Sigmoid colon (tissue), 7 donors: ENCODE data around the gene COL15A1. TPM values are rescaled to one million over a fixed set of nuclear protein-coding genes. Genes with fewer than 3 reads are reported as not detected.
A peak's percentile ranks its signal among the peaks of the same experiment; 100 is the strongest.

Experiments used
- DNase-seq: peaks from one replicate; pipeline ENCODE4 v3.0.0-alpha.2; 2019
- H3K27ac ChIP-seq, 4 donors: fragments of 200-600 bp; sonication (generic); one replicate each; pipeline ENCODE4 v1.5.1; 2016 to 2019; ENCODE audit warnings: mild to moderate bottlenecking in 1 of 4
- H3K27me3 ChIP-seq, 3 donors: fragments of 200-600 bp; sonication (generic); one replicate each; pipeline ENCODE4 v1.5.1; 2019; ENCODE audit warnings: mild to moderate bottlenecking in 1 of 3
- H3K36me3 ChIP-seq, 4 donors: fragments of 200-600 bp; sonication (generic); one replicate each; pipeline ENCODE4 v1.5.1; 2016 to 2019
- H3K4me1 ChIP-seq, 4 donors: fragments of 200-600 bp; sonication (generic); one replicate each; pipeline ENCODE4 v1.5.1; 2017 to 2019
- H3K4me3 ChIP-seq, 4 donors: fragments of 200-600 bp; sonication (generic); one replicate each; pipeline ENCODE4 v1.5.1; 2017 to 2019; ENCODE audit warnings: mild to moderate bottlenecking in 2 of 4, moderate library complexity in 1 of 4
- H3K9me3 ChIP-seq, 4 donors: fragments of 200-600 bp in 3 of 4; sonication (generic) in 3 of 4; one replicate each; pipeline versions ENCODE4 v1.5.1 to v1.6.1; 2013 to 2019
- EP300 ChIP-seq, 4 donors: sonication (generic); formaldehyde crosslinking; IDR thresholded peaks; one replicate each; pipeline ENCODE4 v1.6.1; 2017; ENCODE audit warnings: antibody characterized with exemption in 4 of 4
- POLR2A ChIP-seq, 2 donors: fragments of 450-650 bp; IDR thresholded peaks; one replicate each; pipeline ENCODE4 v1.6.1; 2016; ENCODE audit warnings: antibody characterized with exemption in 2 of 2, mild to moderate bottlenecking in 2 of 2, moderate library complexity in 2 of 2
- POLR2AphosphoS5 ChIP-seq, 4 donors: sonication (generic); formaldehyde crosslinking; IDR thresholded peaks; one replicate each; pipeline ENCODE4 v1.6.1; 2017; ENCODE audit warnings: antibody characterized with exemption in 4 of 4
- WGBS, 2 donors: extraction: QIAGEN DNeasy Blood & Tissue Kit; methylation state at CpG; one replicate each; pipeline ENCODE4 v1.1.7; 2013; 5-methylcytosine and 5-hydroxymethylcytosine counted together
- intact Hi-C: fragments of 100-400 bp; cut with DNase I; formaldehyde crosslinking; loops from one replicate; pipeline ENCODE4 v1.15.1; 2023
- polyA plus RNA-seq, 3 donors: library from polyadenylated mRNA; stranded (reverse); fragments of 200-250 nt; gene quantifications; one replicate each; pipeline ENCODE4 v1.2.3, GENCODE V29; 2013
- total RNA-seq, 4 donors: library from RNA; depleted of rRNA; stranded (reverse); fragments of >200 nt; gene quantifications; one replicate each; pipeline ENCODE4 v1.1.0, GENCODE V29; 2016
- TF ChIP-seq, protein P1 (sequence below), 4 experiments: fragments of 450-650 bp in 3 of 4; fragments of 200-600 bp in 1 of 4; IDR thresholded peaks; one replicate each; pipeline ENCODE4 v1.5.1; 2016 to 2019; ENCODE audit warnings: antibody characterized with exemption in 4 of 4, mild to moderate bottlenecking in 3 of 4, moderate library complexity in 2 of 4
- donor health status: healthy with polysubstance abuse.
- donor health status: Bipolar disorder and iron deficiency.
- donor health status: healthy.

The COL15A1 gene
- total and polyA plus RNA-seq, 7 donors = under 0.01 to 104 (median 21.4) TPM

DNA sequence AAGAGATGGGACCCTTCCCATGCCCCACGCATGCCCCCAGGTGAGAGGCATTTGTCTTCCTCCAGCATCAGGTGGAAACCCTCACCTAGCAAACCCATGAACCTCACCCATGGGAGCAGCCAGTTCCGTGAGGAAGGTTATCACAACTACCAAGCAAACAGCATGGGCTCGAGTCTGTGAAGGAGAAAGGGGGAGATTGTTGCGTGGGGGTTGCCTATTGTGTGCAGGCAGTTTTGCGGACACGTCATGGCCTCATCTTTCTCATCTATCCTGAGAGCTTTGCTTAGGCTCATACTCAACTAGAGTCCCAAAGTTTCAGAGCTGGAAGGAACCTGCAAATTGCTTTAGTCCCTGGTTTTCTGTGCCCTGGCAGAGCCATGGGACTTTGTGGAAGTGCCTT, 87.6 kb downstream of the COL15A1 start:
- H3K36me3 ChIP-seq = peaks cover 7 to 37% (median 16%) of the 10 kb centered on the region in 4 donors
- intact Hi-C loops = no loop called here
- WGBS, 2 donors = 82 to 89% methylated on average over 6 of the region's 6 CpGs
- no peaks in the 10 kb centered on the region for H3K9me3 ChIP-seq
- no peaks in the 10 kb centered on the region for H3K27me3 ChIP-seq
- H3K4me3 ChIP-seq = no peak overlapping the region
- H3K4me1 ChIP-seq = peaks cover 0 to 42% (median 20%) of the 10 kb centered on the region in 4 donors
- TF ChIP-seq POLR2AphosphoS5 (IDR thresholded peaks at IDR 0.05) = no peak
- H3K27ac ChIP-seq = peak overlapping the region in 3 of 4 donors; percentile 65 to 70 (median 67)
- no peak for DNase-seq

DNA sequence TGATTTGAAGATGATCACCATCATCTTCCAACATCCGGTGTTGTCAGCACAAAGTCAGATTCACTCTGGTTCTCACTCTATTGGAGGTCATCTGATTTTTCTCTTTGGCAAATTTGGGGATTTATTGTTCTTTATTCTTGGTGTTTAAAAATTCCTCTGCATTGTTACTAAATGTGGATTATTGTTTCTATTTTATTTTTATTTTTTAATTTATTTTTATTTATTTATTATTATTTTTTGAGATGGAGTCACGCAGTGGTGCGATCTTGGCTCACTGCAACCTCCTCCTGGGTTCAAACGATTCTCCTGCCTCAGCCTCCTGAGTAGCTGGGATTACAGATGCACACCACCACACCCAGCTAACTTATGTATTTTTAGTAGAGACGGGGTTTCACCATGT, 88.3 kb downstream of the COL15A1 start:
- Histone ChIP-seq H3K4me1 (peaks cover 0 to 42% (median 20%) of the 10 kb centered on the region in 4 donors), H3K9me3 (no peaks in the 10 kb centered on the region), H3K27ac (peak overlapping the region in 1 of 4 donors; percentile 87), H3K27me3 (no peaks in the 10 kb centered on the region), H3K36me3 (peaks cover under 1 to 37% (median 13%) of the 10 kb centered on the region in 4 donors), H3K4me3 (no peak overlapping the region)
- TF ChIP-seq, protein P1, sequence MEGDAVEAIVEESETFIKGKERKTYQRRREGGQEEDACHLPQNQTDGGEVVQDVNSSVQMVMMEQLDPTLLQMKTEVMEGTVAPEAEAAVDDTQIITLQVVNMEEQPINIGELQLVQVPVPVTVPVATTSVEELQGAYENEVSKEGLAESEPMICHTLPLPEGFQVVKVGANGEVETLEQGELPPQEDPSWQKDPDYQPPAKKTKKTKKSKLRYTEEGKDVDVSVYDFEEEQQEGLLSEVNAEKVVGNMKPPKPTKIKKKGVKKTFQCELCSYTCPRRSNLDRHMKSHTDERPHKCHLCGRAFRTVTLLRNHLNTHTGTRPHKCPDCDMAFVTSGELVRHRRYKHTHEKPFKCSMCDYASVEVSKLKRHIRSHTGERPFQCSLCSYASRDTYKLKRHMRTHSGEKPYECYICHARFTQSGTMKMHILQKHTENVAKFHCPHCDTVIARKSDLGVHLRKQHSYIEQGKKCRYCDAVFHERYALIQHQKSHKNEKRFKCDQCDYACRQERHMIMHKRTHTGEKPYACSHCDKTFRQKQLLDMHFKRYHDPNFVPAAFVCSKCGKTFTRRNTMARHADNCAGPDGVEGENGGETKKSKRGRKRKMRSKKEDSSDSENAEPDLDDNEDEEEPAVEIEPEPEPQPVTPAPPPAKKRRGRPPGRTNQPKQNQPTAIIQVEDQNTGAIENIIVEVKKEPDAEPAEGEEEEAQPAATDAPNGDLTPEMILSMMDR (IDR thresholded peaks at IDR 0.05) = no peak
- TF ChIP-seq EP300 (IDR thresholded peaks at IDR 0.05) (no peak), POLR2A (IDR thresholded peaks at IDR 0.05) (no peak), POLR2AphosphoS5 (IDR thresholded peaks at IDR 0.05) (no peak)
- 91 to 95% methylated on average over 5 of the region's 5 CpGs for WGBS, 2 donors
- intact Hi-C loops = no loop called here
- DNase-seq = no peak

DNA sequence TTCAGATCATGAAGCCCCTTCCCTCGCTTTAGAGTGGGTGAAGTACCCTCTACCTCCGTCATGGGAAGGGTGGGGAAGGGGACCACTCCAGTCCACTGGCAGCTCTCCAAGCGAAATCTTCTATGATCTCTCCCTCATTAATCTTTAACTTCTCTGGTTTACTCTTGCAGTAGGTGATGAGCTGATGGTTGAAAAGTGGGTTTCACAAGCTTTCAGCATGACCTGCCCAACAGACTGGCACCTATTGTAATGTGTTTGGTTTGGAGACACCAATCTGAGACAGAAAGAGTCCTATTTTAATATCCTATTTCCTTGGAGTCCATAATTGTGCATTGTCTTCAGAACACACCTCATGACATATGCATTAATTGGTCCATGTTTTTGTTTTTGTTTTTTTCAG, 90.4 kb downstream of the COL15A1 start:
- Histone ChIP-seq H3K4me1 (peaks cover 0 to 39% (median 18%) of the 10 kb centered on the region in 4 donors), H3K27me3 (no peaks in the 10 kb centered on the region), H3K36me3 (peaks cover 0 to 40% (median 18%) of the 10 kb centered on the region in 4 donors), H3K4me3 (no peak overlapping the region), H3K9me3 (no peaks in the 10 kb centered on the region), H3K27ac (peak overlapping the region in 3 of 4 donors; percentile 33 to 87 (median 36))
- intact Hi-C loops = no loop called here
- no peak for DNase-seq
- TF ChIP-seq, protein P1 (IDR thresholded peaks at IDR 0.05) = no peak
- no peak for TF ChIP-seq EP300 (IDR thresholded peaks at IDR 0.05)
- no peak for TF ChIP-seq POLR2A (IDR thresholded peaks at IDR 0.05)
- TF ChIP-seq POLR2AphosphoS5 (IDR thresholded peaks at IDR 0.05) = no peak
- 50 to 78% methylated on average over 3 of the region's 3 CpGs for WGBS, 2 donors

DNA sequence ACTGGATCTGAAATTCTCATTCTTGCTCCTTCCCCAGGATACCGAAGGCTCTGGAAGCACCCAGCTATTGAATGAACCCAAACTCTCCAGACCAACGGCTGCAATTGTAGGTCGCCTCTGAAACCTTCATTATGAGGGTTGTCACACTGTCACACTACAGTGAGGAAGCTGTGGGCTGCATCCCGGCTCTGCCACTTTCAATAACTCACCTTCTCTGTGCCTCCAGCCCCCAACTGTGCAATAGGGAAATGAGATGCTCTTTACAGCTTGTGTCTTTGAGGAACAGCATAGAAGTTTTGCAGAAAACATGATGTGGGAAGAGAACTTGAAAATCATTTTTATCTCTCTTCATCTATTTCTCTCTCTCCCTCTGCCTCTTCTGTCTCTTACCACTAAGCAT, 91.6 kb downstream of the COL15A1 start:
- H3K9me3 ChIP-seq = no peaks in the 10 kb centered on the region
- peaks cover 0 to 32% (median 8%) of the 10 kb centered on the region in 4 donors for H3K4me1 ChIP-seq
- DNase-seq = no peak
- 78 to 79% methylated on average over 4 of the region's 4 CpGs for WGBS, 2 donors
- intact Hi-C loops = no loop called here
- H3K4me3 ChIP-seq = no peak overlapping the region
- TF ChIP-seq EP300 (IDR thresholded peaks at IDR 0.05) (no peak), POLR2AphosphoS5 (IDR thresholded peaks at IDR 0.05) (no peak), POLR2A (IDR thresholded peaks at IDR 0.05) (no peak)
- TF ChIP-seq, protein P1 (IDR thresholded peaks at IDR 0.05) = no peak
- peak overlapping the region in 2 of 4 donors; percentile 19 to 87 for H3K27ac ChIP-seq
- no peaks in the 10 kb centered on the region for H3K27me3 ChIP-seq
- H3K36me3 ChIP-seq = peaks cover 0 to 50% (median 20%) of the 10 kb centered on the region in 4 donors

DNA sequence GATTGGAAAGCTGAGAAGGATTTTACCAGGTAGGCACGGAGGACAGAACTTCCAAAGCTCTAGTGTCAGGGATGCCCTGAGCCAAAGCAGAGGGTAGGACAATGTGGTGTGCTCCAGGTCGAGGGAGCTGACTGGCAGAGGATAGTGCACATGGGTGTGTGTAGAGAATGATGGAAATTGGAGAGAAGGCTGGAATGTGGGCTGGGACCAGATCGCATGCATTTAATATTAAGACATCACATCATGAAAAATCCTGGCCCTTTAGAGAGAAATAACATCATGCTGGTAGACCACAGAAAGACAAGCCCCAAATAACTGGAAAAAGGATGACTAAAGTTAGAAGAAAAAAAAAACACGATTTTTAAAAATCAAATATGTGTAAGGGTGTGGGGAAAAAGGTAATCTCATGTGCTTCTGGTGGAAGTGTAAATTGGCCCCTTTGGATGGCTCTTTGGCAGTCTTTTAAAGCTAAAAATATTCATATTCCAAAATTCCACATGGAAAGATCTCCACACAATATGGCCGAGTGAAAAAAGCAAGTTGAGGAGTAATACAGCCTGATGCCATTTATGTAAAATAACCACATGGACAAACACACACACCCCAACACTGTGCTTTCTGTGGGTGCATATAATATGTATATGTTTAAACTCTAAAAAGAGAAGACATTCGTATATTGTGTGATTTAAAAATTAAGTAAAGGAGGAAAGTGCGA, 94.2 kb downstream of the COL15A1 start:
- H3K36me3 ChIP-seq = peaks cover 0 to 67% (median 24%) of the 10 kb centered on the region in 4 donors
- TF ChIP-seq, protein P1 (IDR thresholded peaks at IDR 0.05) = no peak
- no peak for TF ChIP-seq POLR2A (IDR thresholded peaks at IDR 0.05)
- TF ChIP-seq POLR2AphosphoS5 (IDR thresholded peaks at IDR 0.05) = no peak
- TF ChIP-seq EP300 (IDR thresholded peaks at IDR 0.05) = no peak
- peaks cover 0 to 39% (median 2%) of the 10 kb centered on the region in 4 donors for H3K4me1 ChIP-seq
- no peak for DNase-seq
- H3K4me3 ChIP-seq = no peak overlapping the region
- H3K9me3 ChIP-seq = no peaks in the 10 kb centered on the region
- WGBS, 2 donors = 73 to 83% methylated on average over 7 of the region's 7 CpGs
- H3K27me3 ChIP-seq = no peaks in the 10 kb centered on the region
- intact Hi-C loops = no loop called here
- H3K27ac ChIP-seq = peak overlapping the region in 2 of 4 donors; percentile 39 to 87
